ENCODE measurements around the gene TRIM49B.
"Not testable (repeated sequence)": the region's sequence is repeated elsewhere in the genome, so short reads cannot be mapped to it uniquely, and the experiment has no call there.

DNA sequence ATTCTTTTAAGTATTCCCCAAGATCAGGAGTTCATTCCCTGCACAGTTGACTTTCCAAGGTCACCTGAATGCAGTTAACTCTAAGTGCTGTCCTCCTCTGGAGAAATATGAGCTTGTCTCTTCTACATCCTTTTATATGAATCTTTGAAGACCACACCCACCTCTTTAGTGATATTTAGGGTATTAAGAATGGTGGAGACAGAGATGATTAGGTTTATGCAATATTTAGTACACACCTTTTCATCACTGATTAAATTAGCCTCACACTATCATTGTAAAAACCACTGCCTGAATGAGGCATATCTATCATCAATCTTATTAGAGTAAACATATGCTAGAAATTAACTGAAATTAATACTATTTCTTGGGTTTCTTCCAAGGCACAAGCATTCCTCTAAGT, 44.8 kb upstream of the TRIM49B start, which contains the start of gene TRIM51G:
- TF ChIP-seq, protein P1, sequence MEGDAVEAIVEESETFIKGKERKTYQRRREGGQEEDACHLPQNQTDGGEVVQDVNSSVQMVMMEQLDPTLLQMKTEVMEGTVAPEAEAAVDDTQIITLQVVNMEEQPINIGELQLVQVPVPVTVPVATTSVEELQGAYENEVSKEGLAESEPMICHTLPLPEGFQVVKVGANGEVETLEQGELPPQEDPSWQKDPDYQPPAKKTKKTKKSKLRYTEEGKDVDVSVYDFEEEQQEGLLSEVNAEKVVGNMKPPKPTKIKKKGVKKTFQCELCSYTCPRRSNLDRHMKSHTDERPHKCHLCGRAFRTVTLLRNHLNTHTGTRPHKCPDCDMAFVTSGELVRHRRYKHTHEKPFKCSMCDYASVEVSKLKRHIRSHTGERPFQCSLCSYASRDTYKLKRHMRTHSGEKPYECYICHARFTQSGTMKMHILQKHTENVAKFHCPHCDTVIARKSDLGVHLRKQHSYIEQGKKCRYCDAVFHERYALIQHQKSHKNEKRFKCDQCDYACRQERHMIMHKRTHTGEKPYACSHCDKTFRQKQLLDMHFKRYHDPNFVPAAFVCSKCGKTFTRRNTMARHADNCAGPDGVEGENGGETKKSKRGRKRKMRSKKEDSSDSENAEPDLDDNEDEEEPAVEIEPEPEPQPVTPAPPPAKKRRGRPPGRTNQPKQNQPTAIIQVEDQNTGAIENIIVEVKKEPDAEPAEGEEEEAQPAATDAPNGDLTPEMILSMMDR (IDR thresholded peaks at IDR 0.05), result not testable (repeated sequence)
- TF ChIP-seq POLR2A (IDR thresholded peaks at IDR 0.05; ENCODE audit: low read depth); POLR2AphosphoS5 (IDR thresholded peaks at IDR 0.05): not testable (repeated sequence)

All from esophagus muscularis mucosa (tissue), 3 donors.